IMR-90 (cell line): Measurements from ENCODE around the gene NR4A1. TPM values are rescaled to one million over a fixed set of nuclear protein-coding genes. Genes with fewer than 3 reads are reported as not detected.

ENCODE experiments used
- ATAC-seq: fragments of 200-7000 bp; cut with Tn5 transposase; 2 replicates; pipeline ENCODE4 v1.9.1; 2020; ENCODE audit warnings: low read depth, mild to moderate bottlenecking, moderate library complexity
- BruUV-seq: library from RNA; stranded (reverse); fragments of 400-500 nt; replicated peaks from 2 replicates; lab custom pipeline; 2021; lab: Mats Ljungman, UMichigan
- CTCF ChIA-PET: fragments of 300-600 bp; formaldehyde crosslinking; extraction: SDS; loops from one replicate; lab custom pipeline; 2021; ENCODE audit warnings: antibody characterized with exemption; lab: Yijun Ruan, JAX
- POLR2A ChIA-PET: fragments of 300-600 bp; sonication (Branson Sonifier 250); formaldehyde crosslinking; loops from one replicate; lab custom pipeline; 2022; ENCODE audit warnings: antibody characterized with exemption; ENCODE audit not compliant: unreplicated experiment; lab: Charles Lee
- DNase-seq: peaks from one replicate; pipeline ENCODE4 v3.0.0; 2013
- H2AFZ ChIP-seq: replicated peaks from 2 replicates; pipeline ENCODE3; 2013; ENCODE audit warnings: low read length, mild to moderate bottlenecking; ENCODE audit not compliant: poor library complexity
- H2AK5ac ChIP-seq: 2 replicates; pipeline ENCODE4 v1.6.1; 2013; ENCODE audit warnings: low read depth, low read length, inconsistent platforms
- H2AK9ac ChIP-seq: replicated peaks from 2 replicates; pipeline ENCODE3; 2013; ENCODE audit warnings: mild to moderate bottlenecking, low read depth, low read length, moderate library complexity; ENCODE audit not compliant: poor library complexity
- H2BK120ac ChIP-seq: 2 replicates; pipeline ENCODE4 v1.6.1; 2013; ENCODE audit warnings: low read depth, low read length, inconsistent platforms
- H2BK15ac ChIP-seq: 3 replicates; pipeline ENCODE4 v1.6.1; 2013; ENCODE audit warnings: low read depth, low read length, inconsistent platforms
- H2BK20ac ChIP-seq: 2 replicates; pipeline ENCODE4 v1.6.1; 2013; ENCODE audit warnings: low read depth, mild to moderate bottlenecking, inconsistent platforms, low read length, moderate library complexity
- H2BK5ac ChIP-seq: 2 replicates; pipeline ENCODE4 v1.6.1; 2013; ENCODE audit warnings: mild to moderate bottlenecking, low read depth, low read length, inconsistent platforms; ENCODE audit not compliant: poor library complexity, severe bottlenecking
- H3K14ac ChIP-seq: replicated peaks from 2 replicates; pipeline ENCODE4 v1.6.1; 2013; ENCODE audit warnings: low read depth, low read length, inconsistent platforms
- H3K18ac ChIP-seq: 2 replicates; pipeline ENCODE4 v1.6.1; 2013; ENCODE audit warnings: low read depth, low read length, control low read depth
- H3K23ac ChIP-seq: 2 replicates; pipeline ENCODE4 v1.6.1; 2013; ENCODE audit warnings: low read depth, low read length, inconsistent platforms
- H3K27ac ChIP-seq: 2 replicates; pipeline ENCODE4 v1.5.1; 2013; ENCODE audit warnings: mild to moderate bottlenecking, control low read depth, low read length; ENCODE audit not compliant: insufficient read depth
- H3K27me3 ChIP-seq: 2 replicates; pipeline ENCODE4 v1.6.1; 2013; ENCODE audit warnings: low read length; ENCODE audit not compliant: control insufficient read depth, insufficient read depth
- H3K36me3 ChIP-seq: 2 replicates; pipeline ENCODE4 v1.6.1; 2013; ENCODE audit warnings: low read length, mixed read lengths; ENCODE audit not compliant: control insufficient read depth, insufficient read depth
- H3K4ac ChIP-seq: 2 replicates; pipeline ENCODE4 v1.6.1; 2013; ENCODE audit warnings: low read depth, low read length, inconsistent platforms
- H3K4me1 ChIP-seq: 2 replicates; pipeline ENCODE4 v1.6.1; 2013; ENCODE audit warnings: low read length, mixed read lengths; ENCODE audit not compliant: control insufficient read depth, insufficient read depth
- H3K4me2 ChIP-seq: 2 replicates; pipeline ENCODE4 v1.6.1; 2013; ENCODE audit warnings: low read depth, mild to moderate bottlenecking, control low read depth, low read length, moderate library complexity
- H3K4me3 ChIP-seq: 2 replicates; pipeline ENCODE4 v1.5.1; 2013; ENCODE audit warnings: low read depth, mild to moderate bottlenecking, control low read depth, low read length, moderate library complexity; ENCODE audit not compliant: insufficient read depth
- H3K56ac ChIP-seq: 2 replicates; pipeline ENCODE4 v1.6.1; 2013; ENCODE audit warnings: low read length, inconsistent platforms; ENCODE audit not compliant: insufficient read depth; ENCODE audit errors: extremely low read depth
- H3K79me1 ChIP-seq, 2 experiments: 2 replicates each; pipeline ENCODE4 v1.6.1; 2013; ENCODE audit warnings: low read length in 2 of 2, inconsistent platforms in 1 of 2, low read depth in 1 of 2
- H3K9ac ChIP-seq: 2 replicates; pipeline ENCODE4 v1.6.1; 2013; ENCODE audit warnings: low read depth, low read length, control low read depth
- H3K9me1 ChIP-seq: 2 replicates; pipeline ENCODE4 v1.6.1; 2013; ENCODE audit warnings: low read length, inconsistent platforms; ENCODE audit not compliant: insufficient read depth
- H3K9me3 ChIP-seq: 2 replicates; pipeline ENCODE4 v1.6.1; 2013; ENCODE audit warnings: low read length; ENCODE audit not compliant: control insufficient read depth, insufficient read depth
- H4K20me1 ChIP-seq: 2 replicates; pipeline ENCODE4 v1.6.1; 2013; ENCODE audit warnings: low read length, inconsistent platforms; ENCODE audit not compliant: insufficient read depth
- H4K5ac ChIP-seq: 2 replicates; pipeline ENCODE4 v1.6.1; 2013; ENCODE audit warnings: mild to moderate bottlenecking, low read depth, low read length, control low read depth
- H4K8ac ChIP-seq, 2 experiments: 2 replicates each; pipeline ENCODE4 v1.6.1; 2013; ENCODE audit warnings: low read depth in 2 of 2, low read length in 2 of 2, control low read depth in 1 of 2, inconsistent platforms in 1 of 2
- H4K91ac ChIP-seq: 2 replicates; pipeline ENCODE4 v1.6.1; 2013; ENCODE audit warnings: low read depth, low read length, inconsistent platforms; ENCODE audit not compliant: insufficient read depth
- FOS ChIP-seq: fragments of 150-350 bp; IDR thresholded peaks from 2 replicates; pipeline ENCODE4 v1.6.1; 2016; ENCODE audit warnings: low read depth, low read length
- NFE2L2 ChIP-seq: fragments of 150-350 bp; IDR thresholded peaks from 2 replicates; pipeline ENCODE4 v1.6.1; 2016; ENCODE audit warnings: low read depth, mild to moderate bottlenecking, low read length
- POLR2A ChIP-seq: IDR thresholded peaks from 2 replicates; pipeline ENCODE4 v1.6.1; 2012; ENCODE audit warnings: mild to moderate bottlenecking, low read depth, low read length
- RCOR1 ChIP-seq: IDR thresholded peaks from 2 replicates; pipeline ENCODE4 v1.6.1; 2012; ENCODE audit warnings: mild to moderate bottlenecking, low read length, improper control_type of control experiment; ENCODE audit not compliant: insufficient replicate concordance
- RFX5 ChIP-seq: IDR thresholded peaks from 2 replicates; pipeline ENCODE4 v1.8.0; 2012; ENCODE audit warnings: low read depth, mild to moderate bottlenecking, low read length, moderate library complexity
- SMC3 ChIP-seq: fragments of 150-350 bp; IDR thresholded peaks from 2 replicates; pipeline ENCODE4 v1.6.1; 2016; ENCODE audit warnings: low read depth, mild to moderate bottlenecking, antibody characterized with exemption, low read length, moderate library complexity
- WGBS, 2 experiments: methylation state at CpG; one replicate each; pipeline versions ENCODE4 v1.1.5 to v1.1.7; 2013; ENCODE audit warnings: missing lambda C conversion rate in 2 of 2; ENCODE audit not compliant: insufficient read length in 1 of 2; ENCODE audit errors: extremely low coverage in 2 of 2; 5-methylcytosine and 5-hydroxymethylcytosine counted together
- dilution Hi-C: fragments of 300-500 bp; cut with HindIII; formaldehyde crosslinking; loops from one replicate; pipeline ENCODE4 v1.14.3; 2018; ENCODE audit warnings: low sequenced_read_pairs; ENCODE audit not compliant: unreplicated experiment
- in situ Hi-C: fragments of 300-500 bp; cut with MboI; formaldehyde crosslinking; loops from 3 replicates; pipeline ENCODE4 v1.14.3; 2019; ENCODE audit warnings: low sequenced_read_pairs, inconsistent platforms, mixed read lengths
- intact Hi-C: fragments of 100-400 bp; cut with micrococcal nuclease; formaldehyde crosslinking; loops from 2 replicates; pipeline ENCODE4 v1.10.0; 2022
- polyA plus RNA-seq, 3 experiments: library from polyadenylated mRNA; depleted of rRNA; stranded (reverse); fragments of >200 nt; gene quantifications; 2 replicates each; pipeline ENCODE4 v1.2.3, GENCODE V29; 2012; ENCODE audit warnings: low replicate concordance in 1 of 3
- total RNA-seq: library from RNA; depleted of rRNA; stranded (reverse); fragments of >200 nt; gene quantifications from 2 replicates; pipeline ENCODE4 v1.2.3, GENCODE V29; 2012

Gene NR4A1
- total and polyA plus RNA-seq, 2 of the 4 experiments (the other 2 are of a cell fraction): 6.6 to 34.1 TPM

GRCh38 chr12:52018433-52019112 is 32.7 kb upstream of the NR4A1 start:
- Histone ChIP-seq H4K8ac (no peak overlapping the region), H3K79me1 (no peaks in the 10 kb centered on the region), H3K36me3 (peaks cover 18% of the 10 kb centered on the region; the same call in 1 of the 2 replicates), H3K23ac (no peak overlapping the region), H2AK9ac (no peak overlapping the region), H3K4me2 (no peak overlapping the region), H2AFZ (no peak overlapping the region), H4K5ac (no peak overlapping the region), H3K9me1 (no peaks in the 10 kb centered on the region), H2AK5ac (no peak overlapping the region), H4K20me1 (no peaks in the 10 kb centered on the region; the same call in 1 of the 2 replicates), H4K91ac (no peak overlapping the region), H2BK15ac (no peak overlapping the region), H3K27ac (no peak overlapping the region), H3K4me3 (no peak overlapping the region), H2BK20ac (no peak overlapping the region), H2BK120ac (no peak overlapping the region), H3K14ac (no peak overlapping the region), H3K4ac (no peak overlapping the region), H2BK5ac (no peak overlapping the region), H3K9me3 (no peaks in the 10 kb centered on the region), H3K27me3 (no peaks in the 10 kb centered on the region), H3K56ac (no peak overlapping the region), H3K18ac (no peak overlapping the region), H3K9ac (no peak overlapping the region), H3K4me1 (peaks cover 2% of the 10 kb centered on the region; the same call in 1 of the 2 replicates)
- WGBS, 2 experiments: no CpG with 5 or more reads among the region's 4 CpGs
- ChIA-PET POLR2A (interaction anchor here (0.9 kb wide), 1 partner anchor 14 kb away, joined by 3 read pairs; no protein-coding TSS in a partner anchor), CTCF (interaction anchor here (0.8 to 8.6 kb wide), 2 partner anchors 8 to 14 kb away, joined by 3 to 128 read pairs; partner anchors contain the start of gene TAMALIN)
- DNase-seq (no peak), ATAC-seq (no peak)
- in situ Hi-C loops (no loop called here), dilution Hi-C loops (no loop called here), intact Hi-C loops (no loop called here)
- TF ChIP-seq RCOR1: no peak
- no peak for TF ChIP-seq FOS
- no peak for TF ChIP-seq NFE2L2
- TF ChIP-seq RFX5: no peak
- no peak for TF ChIP-seq SMC3
- no peak for TF ChIP-seq POLR2A
- BruUV-seq: no TSS peak
